Measurements from ENCODE around the gene FADS2. TPM values are rescaled to one million over a fixed set of nuclear protein-coding genes. Genes with fewer than 3 reads are reported as not detected.

FADS2 gene
- total and polyA plus RNA-seq, 10 of the 15 experiments (the other 5 are each of a cell fraction or from before 2014, with no cell fraction given) = 3.3 to 313 (median 149) TPM

DNA sequence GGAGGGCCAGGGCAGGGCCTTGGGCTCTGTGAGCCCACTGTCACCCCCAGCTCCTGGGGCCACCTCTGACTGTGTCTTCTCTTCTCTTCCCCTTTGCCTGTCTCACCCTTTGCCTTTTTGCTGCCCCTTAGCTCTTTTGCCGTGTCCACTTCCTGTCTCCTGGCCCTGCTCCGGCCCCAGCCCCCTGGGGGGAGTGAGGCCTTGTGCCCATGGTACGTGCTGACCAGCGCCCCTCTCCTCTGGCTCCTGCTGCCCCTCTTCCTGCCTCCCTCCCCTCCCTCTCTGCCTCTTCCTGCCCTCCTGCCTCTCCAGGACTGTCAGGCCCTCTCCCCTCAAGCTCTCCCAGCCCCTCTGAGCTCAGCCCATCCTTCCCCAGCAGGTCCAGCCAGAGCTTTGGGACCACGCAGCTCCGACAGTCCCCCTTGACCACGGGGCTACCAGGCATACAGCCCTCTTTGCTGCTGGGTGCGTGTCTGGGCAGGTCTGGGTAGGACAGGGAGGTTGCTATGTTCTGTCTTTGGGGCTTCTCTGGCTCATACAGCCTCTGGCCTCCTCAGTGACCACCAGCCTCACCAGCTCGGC is 47.4 kb upstream of the FADS2 start (continued):
- TF ChIP-seq SMAD1 (IDR thresholded peaks at IDR 0.05; ENCODE audit: low read depth, partially characterized antibody) (no peak), BHLHE40 (IDR thresholded peaks at IDR 0.05; ENCODE audit: borderline replicate concordance in 1 of 2, low read depth in 2 of 2, low read length in 1 of 2) (no peak), NFYB (IDR thresholded peaks at IDR 0.05; ENCODE audit: insufficient read depth, low read depth, low read length) (no peak), CHD2 (IDR thresholded peaks at IDR 0.05; ENCODE audit: borderline replicate concordance, low read depth, low read length) (no peak), CHD4 (IDR thresholded peaks at IDR 0.05) (no peak), POLR2AphosphoS5 (IDR thresholded peaks at IDR 0.05; ENCODE audit: low read length) (no peak), CREM (IDR thresholded peaks at IDR 0.05; ENCODE audit: low read depth) (no peak)
- TF ChIP-seq, protein P1, sequence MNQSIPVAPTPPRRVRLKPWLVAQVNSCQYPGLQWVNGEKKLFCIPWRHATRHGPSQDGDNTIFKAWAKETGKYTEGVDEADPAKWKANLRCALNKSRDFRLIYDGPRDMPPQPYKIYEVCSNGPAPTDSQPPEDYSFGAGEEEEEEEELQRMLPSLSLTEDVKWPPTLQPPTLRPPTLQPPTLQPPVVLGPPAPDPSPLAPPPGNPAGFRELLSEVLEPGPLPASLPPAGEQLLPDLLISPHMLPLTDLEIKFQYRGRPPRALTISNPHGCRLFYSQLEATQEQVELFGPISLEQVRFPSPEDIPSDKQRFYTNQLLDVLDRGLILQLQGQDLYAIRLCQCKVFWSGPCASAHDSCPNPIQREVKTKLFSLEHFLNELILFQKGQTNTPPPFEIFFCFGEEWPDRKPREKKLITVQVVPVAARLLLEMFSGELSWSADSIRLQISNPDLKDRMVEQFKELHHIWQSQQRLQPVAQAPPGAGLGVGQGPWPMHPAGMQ (IDR thresholded peaks at IDR 0.05; ENCODE audit: borderline replicate concordance) = no peak

DNA sequence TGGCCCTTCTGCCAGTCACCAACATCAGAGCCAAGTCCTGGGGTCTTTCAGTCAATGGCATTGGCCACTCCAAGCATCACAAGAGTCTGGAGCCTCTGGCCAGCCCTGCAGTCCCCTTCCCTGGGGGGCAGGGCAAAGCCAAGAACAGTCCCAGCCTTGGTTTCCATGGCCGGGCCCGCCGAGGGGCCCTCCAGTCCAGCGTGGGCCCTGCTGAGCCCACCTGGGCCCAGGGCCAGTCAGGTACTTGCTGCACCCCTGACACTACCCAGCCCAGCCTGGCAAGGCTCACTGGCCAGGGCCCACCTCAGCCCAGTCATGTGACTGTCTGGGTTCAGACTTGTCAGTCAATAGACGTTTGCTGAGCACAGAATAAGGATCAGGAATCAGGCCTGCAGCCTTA is 46.5 kb upstream of the FADS2 start:
- FAIRE-seq = no peak
- POLR2A ChIA-PET = no interaction called here
- WGBS (ENCODE audit: insufficient coverage, insufficient replicate concordance, low lambda C conversion rate, missing lambda C conversion rate) = 41% methylated on average over 5 of the region's 5 CpGs

More for the DNA sequence above, 46.5 kb upstream of the FADS2 start:
- intact Hi-C loops (cut with micrococcal nuclease; ENCODE audit: unreplicated experiment) (no loop called here), in situ Hi-C loops (cut with MboI) (loop anchor here (5.0 kb wide), 1 partner anchor 34 kb away; no protein-coding TSS in a partner anchor)
- H3K27me3 ChIP-seq (replicated peaks in 1 of 2; ENCODE audit: control insufficient read depth in 2 of 2, insufficient read depth in 2 of 2, low read length in 1 of 2) = no peaks in the 10 kb centered on the region
- no peak for DNase-seq (ENCODE audit: low read depth, low spot score)
- no peaks in the 10 kb centered on the region for H4K20me1 ChIP-seq (ENCODE audit: control insufficient read depth, insufficient read depth)
- no peak for ATAC-seq
- peaks cover 0 to 5% of the 10 kb centered on the region in 2 experiments; a peak in 3 of 4 replicates for H3K36me3 ChIP-seq (ENCODE audit: control insufficient read depth in 2 of 2, insufficient read depth in 2 of 2, low read length in 1 of 2)
- BruUV-seq (replicated peaks) = no TSS peak
- H3K27ac ChIP-seq (ENCODE audit: control insufficient read depth, insufficient read depth) = no peak overlapping the region
- ChIA-PET SMC1A (ENCODE audit: uncharacterized antibody, unreplicated experiment) (no interaction called here), RAD21 (ENCODE audit: unreplicated experiment) (interaction anchor here (1.1 kb wide), 1 partner anchor 34 kb away, joined by 3 read pairs; no protein-coding TSS in a partner anchor), CTCF (interaction anchor here (0.9 to 1.7 kb wide), 4 partner anchors 16 to 301 kb away, joined by 3 to 10 read pairs (median 4); no protein-coding TSS in a partner anchor)
- no peak overlapping the region for H3K4me2 ChIP-seq (ENCODE audit: control insufficient read depth, insufficient read depth)
- H3K9me3 ChIP-seq (replicated peaks; ENCODE audit: control insufficient read depth, insufficient read depth, low read length) = no peaks in the 10 kb centered on the region
- H3K4me3 ChIP-seq = no peak overlapping the region
- no peaks in the 10 kb centered on the region; the same call in 1 of the 2 replicates for H3K4me1 ChIP-seq (ENCODE audit: control insufficient read depth, insufficient read depth, low read length)
- no peak overlapping the region for H2AFZ ChIP-seq (ENCODE audit: control insufficient read depth, low read depth, low read length)
- no peaks in the 10 kb centered on the region for H3K79me2 ChIP-seq (ENCODE audit: control insufficient read depth, insufficient read depth, low read length)
- no peak overlapping the region for H3K9ac ChIP-seq (ENCODE audit: control insufficient read depth, insufficient read depth, low read length)
- no peak for TF ChIP-seq TBL1XR1 (IDR thresholded peaks at IDR 0.05; ENCODE audit: low read depth, low read length)
- no peak for TF ChIP-seq NBN (IDR thresholded peaks at IDR 0.05)
- no peak for TF ChIP-seq WRNIP1 (IDR thresholded peaks at IDR 0.05; ENCODE audit: borderline replicate concordance, low read depth, low read length)
- no peak for TF ChIP-seq BACH1 (IDR thresholded peaks at IDR 0.05; ENCODE audit: borderline replicate concordance)
- TF ChIP-seq CEBPB (IDR thresholded peaks at IDR 0.05; ENCODE audit: borderline replicate concordance in 1 of 2, low read depth in 2 of 2, low read length in 2 of 2) = no peak
- TF ChIP-seq, protein P2, sequence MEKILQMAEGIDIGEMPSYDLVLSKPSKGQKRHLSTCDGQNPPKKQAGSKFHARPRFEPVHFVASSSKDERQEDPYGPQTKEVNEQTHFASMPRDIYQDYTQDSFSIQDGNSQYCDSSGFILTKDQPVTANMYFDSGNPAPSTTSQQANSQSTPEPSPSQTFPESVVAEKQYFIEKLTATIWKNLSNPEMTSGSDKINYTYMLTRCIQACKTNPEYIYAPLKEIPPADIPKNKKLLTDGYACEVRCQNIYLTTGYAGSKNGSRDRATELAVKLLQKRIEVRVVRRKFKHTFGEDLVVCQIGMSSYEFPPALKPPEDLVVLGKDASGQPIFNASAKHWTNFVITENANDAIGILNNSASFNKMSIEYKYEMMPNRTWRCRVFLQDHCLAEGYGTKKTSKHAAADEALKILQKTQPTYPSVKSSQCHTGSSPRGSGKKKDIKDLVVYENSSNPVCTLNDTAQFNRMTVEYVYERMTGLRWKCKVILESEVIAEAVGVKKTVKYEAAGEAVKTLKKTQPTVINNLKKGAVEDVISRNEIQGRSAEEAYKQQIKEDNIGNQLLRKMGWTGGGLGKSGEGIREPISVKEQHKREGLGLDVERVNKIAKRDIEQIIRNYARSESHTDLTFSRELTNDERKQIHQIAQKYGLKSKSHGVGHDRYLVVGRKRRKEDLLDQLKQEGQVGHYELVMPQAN (conservative IDR thresholded peaks at IDR 0.05) = no peak
- TF ChIP-seq STAT3 (IDR thresholded peaks at IDR 0.05; ENCODE audit: low read depth, low read length) = no peak
- no peak for TF ChIP-seq SREBF2 (IDR thresholded peaks at IDR 0.05; ENCODE audit: low read length)
- no peak for TF ChIP-seq EP300 (IDR thresholded peaks at IDR 0.05; ENCODE audit: borderline replicate concordance in 1 of 2, control insufficient read depth in 1 of 2, low read depth in 2 of 2, low read length in 2 of 2)
- TF ChIP-seq SMAD5 (IDR thresholded peaks at IDR 0.05; ENCODE audit: low read depth) = no peak

Measured in GM12878 (cell line).